ENCODE results near the gene LARP4B. TPM values are rescaled to one million over a fixed set of nuclear protein-coding genes. Genes with fewer than 3 reads are reported as not detected.

The LARP4B gene
- total and polyA plus RNA-seq, 2 donors (not counting 3 experiments of a cell fraction or from before 2014, with no cell fraction given), result 27.4 to 101 TPM

GRCh38 chr10:865257-865656, 66.2 kb downstream of the LARP4B start:
- Histone ChIP-seq H3K4me2 (ENCODE audit: insufficient read depth, low read length) (no peak overlapping the region), H3K4me1 (ENCODE audit: control insufficient read depth, extremely low read depth, insufficient read depth, low read length) (no peaks in the 10 kb centered on the region), H3K9me3 (replicated peaks; ENCODE audit: control insufficient read depth, insufficient read depth, low read length) (no peaks in the 10 kb centered on the region), H3K4me3 (replicated peaks in 1 of 3; ENCODE audit: insufficient read depth in 1 of 3, low read depth in 1 of 3, low read length in 3 of 3) (no peak overlapping the region), H2AFZ (ENCODE audit: low read depth, low read length) (no peak overlapping the region), H4K20me1 (replicated peaks; ENCODE audit: control insufficient read depth, extremely low read depth, insufficient read depth, low read length) (no peaks in the 10 kb centered on the region), H3K79me2 (ENCODE audit: control insufficient read depth, insufficient read depth, low read length) (peaks cover 42% of the 10 kb centered on the region), H3K9ac (replicated peaks; ENCODE audit: extremely low read depth, insufficient read depth, low read length) (no peak overlapping the region), H3K36me3 (ENCODE audit: control insufficient read depth in 2 of 2, extremely low read depth in 1 of 2, insufficient read depth in 2 of 2, low read length in 2 of 2) (peaks cover 9 to 18% of the 10 kb centered on the region in 2 experiments), H3K27ac (ENCODE audit: insufficient read depth, low read depth, low read length) (no peak overlapping the region), H3K27me3 (ENCODE audit: control insufficient read depth in 2 of 2, insufficient read depth in 2 of 2, low read length in 2 of 2) (no peaks in the 10 kb centered on the region), H3K9me1 (replicated peaks; ENCODE audit: control insufficient read depth, extremely low read depth, insufficient read depth, low read length) (no peaks in the 10 kb centered on the region)
- no TSS peak for BruUV-seq (replicated peaks)
- FAIRE-seq (no peak), DNase-seq (ENCODE audit: low read depth, low spot score) (no peak)
- ChIA-PET POLR2A (no interaction called here), CTCF (interaction anchor here (1.0 to 2.2 kb wide), 3 partner anchors 8 to 22 kb away, joined by 3 to 8 read pairs (median 4); no protein-coding TSS in a partner anchor)
- TF ChIP-seq GATA2 (IDR thresholded peaks at IDR 0.05; ENCODE audit: insufficient read depth, insufficient read length, low read depth, low read length), result no peak
- no peak for TF ChIP-seq JUN (IDR thresholded peaks at IDR 0.05; ENCODE audit: borderline replicate concordance, insufficient read depth, insufficient read length, low read depth)
- TF ChIP-seq CTCF (IDR thresholded peaks at IDR 0.05; ENCODE audit: extremely low read depth in 1 of 2, insufficient read depth in 1 of 2, low read depth in 1 of 2, low read length in 2 of 2), result no peak
- no peak for TF ChIP-seq EZH2 (IDR thresholded peaks at IDR 0.05; ENCODE audit: borderline replicate concordance, low read depth, low read length, severe bottlenecking)
- TF ChIP-seq POLR2AphosphoS5 (IDR thresholded peaks at IDR 0.05; ENCODE audit: insufficient read depth, low read depth, low read length), result no peak
- TF ChIP-seq MYC (IDR thresholded peaks at IDR 0.05; ENCODE audit: low read depth, low read length), result no peak
- no peak for TF ChIP-seq MAX (IDR thresholded peaks at IDR 0.05; ENCODE audit: insufficient read depth, insufficient read length)
- no peak for TF ChIP-seq FOS (IDR thresholded peaks at IDR 0.05; ENCODE audit: borderline replicate concordance, insufficient read depth, low read length)
- no peak for TF ChIP-seq POLR2A (IDR thresholded peaks at IDR 0.05; ENCODE audit: low read depth, low read length)
- intact Hi-C loops (cut with micrococcal nuclease) (no loop called here), dilution Hi-C loops (cut with MboI; ENCODE audit: extremely low pct_ligation_motif_present, low sequenced_read_pairs) (no loop called here)

Data from endothelial cell of umbilical vein (primary cell).